ENCODE results near the gene HOXA1. TPM values are rescaled to one million over a fixed set of nuclear protein-coding genes. Genes with fewer than 3 reads are reported as not detected.

The HOXA1 gene
- polyA plus RNA-seq, 1 experiment, result 2.9 TPM

GRCh38 chr7:27071622-27072390 lies 24.0 kb downstream of the HOXA1 start:
- DNase-seq (ENCODE audit: low read depth, low spot score), result no peak
- no peak for TF ChIP-seq CTCF (IDR thresholded peaks at IDR 0.05; ENCODE audit: low read depth, low read length)
- H3K9me3 ChIP-seq (ENCODE audit: control insufficient read depth, insufficient read depth, low read length), result no peaks in the 10 kb centered on the region
- H3K27me3 ChIP-seq (ENCODE audit: control insufficient read depth, insufficient read depth, low read length), result no peaks in the 10 kb centered on the region
- ChIA-PET POLR2A (no interaction called here), CTCF (no interaction called here)
- H3K4me3 ChIP-seq (ENCODE audit: low read depth, low read length), result no peak overlapping the region
- no peak overlapping the region for H3K27ac ChIP-seq (ENCODE audit: low read depth, low read length)

GRCh38 chr7:27068259-27068658 lies 27.5 kb downstream of the HOXA1 start:
- ChIA-PET POLR2A (no interaction called here), CTCF (no interaction called here)
- no peak for TF ChIP-seq CTCF (IDR thresholded peaks at IDR 0.05; ENCODE audit: low read depth, low read length)
- Histone ChIP-seq H3K27ac (ENCODE audit: low read depth, low read length) (no peak overlapping the region), H3K4me3 (ENCODE audit: low read depth, low read length) (no peak overlapping the region), H3K9me3 (ENCODE audit: control insufficient read depth, insufficient read depth, low read length) (no peaks in the 10 kb centered on the region), H3K27me3 (ENCODE audit: control insufficient read depth, insufficient read depth, low read length) (no peaks in the 10 kb centered on the region)
- no peak for DNase-seq (ENCODE audit: low read depth, low spot score)

GRCh38 chr7:27066148-27066547 lies 29.7 kb downstream of the HOXA1 start:
- no peaks in the 10 kb centered on the region for H3K27me3 ChIP-seq (ENCODE audit: control insufficient read depth, insufficient read depth, low read length)
- no peak for TF ChIP-seq CTCF (IDR thresholded peaks at IDR 0.05; ENCODE audit: low read depth, low read length)
- no peak overlapping the region for H3K27ac ChIP-seq (ENCODE audit: low read depth, low read length)
- no peak overlapping the region for H3K4me3 ChIP-seq (ENCODE audit: low read depth, low read length)
- ChIA-PET CTCF (no interaction called here), POLR2A (no interaction called here)
- H3K9me3 ChIP-seq (ENCODE audit: control insufficient read depth, insufficient read depth, low read length), result no peaks in the 10 kb centered on the region
- DNase-seq (ENCODE audit: low read depth, low spot score), result no peak

- ChIA-PET CTCF (no interaction called here), POLR2A (no interaction called here)
- H3K27me3 ChIP-seq (ENCODE audit: control insufficient read depth, insufficient read depth, low read length), result no peaks in the 10 kb centered on the region
- H3K27ac ChIP-seq (ENCODE audit: low read depth, low read length), result no peak overlapping the region
- no peak for TF ChIP-seq CTCF (IDR thresholded peaks at IDR 0.05; ENCODE audit: low read depth, low read length)
- H3K4me3 ChIP-seq (ENCODE audit: low read depth, low read length), result no peak overlapping the region
- DNase-seq (ENCODE audit: low read depth, low spot score), result no peak
- no peaks in the 10 kb centered on the region for H3K9me3 ChIP-seq (ENCODE audit: control insufficient read depth, insufficient read depth, low read length)
Observed at GRCh38 chr7:27065709-27066108, 30.1 kb downstream of the HOXA1 start.

GRCh38 chr7:27064661-27065060 lies 31.1 kb downstream of the HOXA1 start:
- no peaks in the 10 kb centered on the region for H3K9me3 ChIP-seq (ENCODE audit: control insufficient read depth, insufficient read depth, low read length)
- H3K27me3 ChIP-seq (ENCODE audit: control insufficient read depth, insufficient read depth, low read length), result no peaks in the 10 kb centered on the region
- CTCF ChIA-PET, result no interaction called here
- no peak overlapping the region for H3K4me3 ChIP-seq (ENCODE audit: low read depth, low read length)
- DNase-seq (ENCODE audit: low read depth, low spot score), result no peak
- POLR2A ChIA-PET, result no interaction called here
- no peak overlapping the region for H3K27ac ChIP-seq (ENCODE audit: low read depth, low read length)
- no peak for TF ChIP-seq CTCF (IDR thresholded peaks at IDR 0.05; ENCODE audit: low read depth, low read length)

Measured in AG04450 (cell line).